ENCODE data around the gene SH3RF3.

GRCh38 chr2:109419960-109420370 is 291.0 kb downstream of the SH3RF3 start:
- TF ChIP-seq CTCF (IDR thresholded peaks at IDR 0.05): no peak
- TF ChIP-seq POLR2A (IDR thresholded peaks at IDR 0.05): no peak
